SU-DHL-6 (cell line): ENCODE results near the gene OS9.

Experiments used
- H2AFZ ChIP-seq: fragments of 200-600 bp; sonication (generic); 2 replicates; pipeline ENCODE4 v1.6.1; 2014; ENCODE audit warnings: low read depth, mild to moderate bottlenecking, moderate library complexity, mixed read lengths, antibody characterized with exemption, low read length; ENCODE audit not compliant: severe bottlenecking
- H3F3A ChIP-seq: fragments of 200-600 bp; shearing (Covaris generic); 2 replicates; pipeline ENCODE4 v1.6.0; 2016; ENCODE audit warnings: antibody characterized with exemption, mild to moderate bottlenecking; ENCODE audit not compliant: insufficient read depth
- H3K27ac ChIP-seq: fragments of 200-600 bp; sonication (generic); 2 replicates; pipeline ENCODE4 v1.5.1; 2016; ENCODE audit warnings: low read depth, mild to moderate bottlenecking, low read length, moderate library complexity, mixed read lengths
- H3K27me3 ChIP-seq: fragments of 200-600 bp; sonication (generic), shearing (Covaris generic); 2 replicates; pipeline ENCODE4 v1.6.0; 2014; ENCODE audit warnings: mild to moderate bottlenecking, low read length
- H3K36me3 ChIP-seq: fragments of 200-600 bp; sonication (generic); 2 replicates; pipeline ENCODE4 v1.6.1; 2014; ENCODE audit warnings: mild to moderate bottlenecking, low read length, mixed read lengths
- H3K4me2 ChIP-seq: fragments of 300-600, 200-600 bp; shearing (Covaris generic), sonication (generic); 2 replicates; pipeline ENCODE4 v1.6.0; 2014; ENCODE audit warnings: low read length, low read depth, mild to moderate bottlenecking; ENCODE audit not compliant: poor library complexity, severe bottlenecking
- H3K4me3 ChIP-seq: fragments of 200-600 bp; sonication (generic); 2 replicates; pipeline ENCODE4 v1.5.1; 2014; ENCODE audit warnings: antibody characterized with exemption, low read length, mild to moderate bottlenecking, mixed read lengths; ENCODE audit not compliant: insufficient read depth, poor library complexity, severe bottlenecking
- H3K79me2 ChIP-seq: fragments of 200-600 bp; sonication (generic); 2 replicates; pipeline ENCODE4 v1.6.1; 2014; ENCODE audit warnings: mild to moderate bottlenecking, low read length, moderate library complexity; ENCODE audit not compliant: insufficient read depth
- H3K9ac ChIP-seq: fragments of 200-600 bp; sonication (generic); 2 replicates; pipeline ENCODE4 v1.7.0; 2014; ENCODE audit warnings: mild to moderate bottlenecking, low read length
- H3K9me2 ChIP-seq: fragments of 200-600 bp; sonication (generic); replicated peaks from 2 replicates; pipeline ENCODE4 v1.6.1; 2014; ENCODE audit warnings: low read length; ENCODE audit not compliant: insufficient read depth
- H3K9me3 ChIP-seq: fragments of 200-600 bp; sonication (generic); 2 replicates; pipeline ENCODE4 v1.6.1; 2014; ENCODE audit warnings: low read length, mixed read lengths; ENCODE audit not compliant: insufficient read depth
- H4K20me1 ChIP-seq: fragments of 200-600 bp; sonication (generic); 2 replicates; pipeline ENCODE4 v1.6.1; 2014; ENCODE audit warnings: low read depth, mild to moderate bottlenecking, antibody characterized with exemption, low read length, moderate library complexity, mixed read lengths
- EZH2phosphoT487 ChIP-seq: fragments of 200-600 bp; sonication (generic), shearing (Covaris generic); conservative IDR thresholded peaks from 2 replicates; pipeline ENCODE4 v1.6.1; 2018; ENCODE audit warnings: mild to moderate bottlenecking, antibody characterized with exemption, low read length, moderate library complexity, mixed read lengths
- TF ChIP-seq, protein P1 (sequence below): fragments of 200-600 bp; sonication (generic); IDR thresholded peaks from one replicate; pipeline ENCODE4 v1.5.1; 2017; ENCODE audit warnings: antibody characterized with exemption, mild to moderate bottlenecking, low read length, moderate library complexity; ENCODE audit not compliant: insufficient read depth, poor library complexity, severe bottlenecking

OS9 gene

DNA sequence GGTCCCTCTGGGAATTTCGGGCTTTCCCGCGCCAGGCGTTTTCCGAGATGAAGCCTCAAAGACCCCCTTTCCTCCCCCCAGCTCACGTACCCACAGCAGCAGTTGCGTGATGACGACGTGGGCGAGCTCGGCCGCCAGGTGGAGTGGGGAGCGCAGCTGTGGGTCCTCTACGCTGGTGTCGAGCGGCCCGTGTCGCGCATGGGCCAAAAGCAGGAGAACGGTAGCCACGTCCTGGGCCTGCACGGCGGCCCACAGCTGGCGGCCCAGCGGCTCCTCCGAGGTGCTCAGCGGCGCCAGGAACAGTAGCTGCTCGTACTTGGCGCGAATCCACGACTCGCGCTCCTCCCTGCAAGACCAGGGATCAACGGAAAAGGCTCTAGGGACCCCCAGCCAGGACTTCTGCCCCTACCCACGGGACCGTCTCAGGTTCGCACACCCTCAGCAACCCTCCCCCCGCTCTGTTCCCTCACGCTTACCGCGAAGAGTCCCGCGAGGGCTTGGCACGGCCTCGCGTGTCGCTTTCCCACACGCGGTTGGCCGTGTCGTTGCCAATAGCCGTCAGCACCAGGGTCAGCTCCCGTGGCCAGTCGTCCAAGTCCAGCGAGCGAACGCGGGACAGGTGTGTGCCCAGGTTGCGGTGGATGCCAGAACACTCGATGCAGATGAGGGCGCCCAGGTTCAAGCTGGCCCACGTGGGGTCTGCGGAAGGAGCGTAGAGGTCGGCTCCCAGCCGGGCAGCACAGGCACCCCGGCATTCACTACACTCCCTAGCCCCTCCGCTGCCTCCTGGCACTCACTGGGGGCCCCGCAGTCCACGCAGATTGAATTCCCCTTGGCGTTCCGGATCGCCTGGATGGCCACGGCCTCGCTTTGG, 33.2 kb downstream of the OS9 start:
- TF ChIP-seq, protein P1, sequence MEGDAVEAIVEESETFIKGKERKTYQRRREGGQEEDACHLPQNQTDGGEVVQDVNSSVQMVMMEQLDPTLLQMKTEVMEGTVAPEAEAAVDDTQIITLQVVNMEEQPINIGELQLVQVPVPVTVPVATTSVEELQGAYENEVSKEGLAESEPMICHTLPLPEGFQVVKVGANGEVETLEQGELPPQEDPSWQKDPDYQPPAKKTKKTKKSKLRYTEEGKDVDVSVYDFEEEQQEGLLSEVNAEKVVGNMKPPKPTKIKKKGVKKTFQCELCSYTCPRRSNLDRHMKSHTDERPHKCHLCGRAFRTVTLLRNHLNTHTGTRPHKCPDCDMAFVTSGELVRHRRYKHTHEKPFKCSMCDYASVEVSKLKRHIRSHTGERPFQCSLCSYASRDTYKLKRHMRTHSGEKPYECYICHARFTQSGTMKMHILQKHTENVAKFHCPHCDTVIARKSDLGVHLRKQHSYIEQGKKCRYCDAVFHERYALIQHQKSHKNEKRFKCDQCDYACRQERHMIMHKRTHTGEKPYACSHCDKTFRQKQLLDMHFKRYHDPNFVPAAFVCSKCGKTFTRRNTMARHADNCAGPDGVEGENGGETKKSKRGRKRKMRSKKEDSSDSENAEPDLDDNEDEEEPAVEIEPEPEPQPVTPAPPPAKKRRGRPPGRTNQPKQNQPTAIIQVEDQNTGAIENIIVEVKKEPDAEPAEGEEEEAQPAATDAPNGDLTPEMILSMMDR, result no peak
- TF ChIP-seq EZH2phosphoT487, result no peak
- no peak overlapping the region for H3K4me3 ChIP-seq
- H3K4me2 ChIP-seq, result no peak overlapping the region
- H3K79me2 ChIP-seq, result no peaks in the 10 kb centered on the region
- H3K9me3 ChIP-seq, result no peaks in the 10 kb centered on the region
- H3K27ac ChIP-seq, result no peak overlapping the region
- peaks cover 3% of the 10 kb centered on the region; the same call in 1 of the 2 replicates for H3K36me3 ChIP-seq
- H3K27me3 ChIP-seq, result no peaks in the 10 kb centered on the region
- H3F3A ChIP-seq, result no peaks in the 10 kb centered on the region
- H3K9me2 ChIP-seq, result no peaks in the 10 kb centered on the region
- no peaks in the 10 kb centered on the region for H4K20me1 ChIP-seq
- H2AFZ ChIP-seq, result no peak overlapping the region
- no peak overlapping the region for H3K9ac ChIP-seq

DNA sequence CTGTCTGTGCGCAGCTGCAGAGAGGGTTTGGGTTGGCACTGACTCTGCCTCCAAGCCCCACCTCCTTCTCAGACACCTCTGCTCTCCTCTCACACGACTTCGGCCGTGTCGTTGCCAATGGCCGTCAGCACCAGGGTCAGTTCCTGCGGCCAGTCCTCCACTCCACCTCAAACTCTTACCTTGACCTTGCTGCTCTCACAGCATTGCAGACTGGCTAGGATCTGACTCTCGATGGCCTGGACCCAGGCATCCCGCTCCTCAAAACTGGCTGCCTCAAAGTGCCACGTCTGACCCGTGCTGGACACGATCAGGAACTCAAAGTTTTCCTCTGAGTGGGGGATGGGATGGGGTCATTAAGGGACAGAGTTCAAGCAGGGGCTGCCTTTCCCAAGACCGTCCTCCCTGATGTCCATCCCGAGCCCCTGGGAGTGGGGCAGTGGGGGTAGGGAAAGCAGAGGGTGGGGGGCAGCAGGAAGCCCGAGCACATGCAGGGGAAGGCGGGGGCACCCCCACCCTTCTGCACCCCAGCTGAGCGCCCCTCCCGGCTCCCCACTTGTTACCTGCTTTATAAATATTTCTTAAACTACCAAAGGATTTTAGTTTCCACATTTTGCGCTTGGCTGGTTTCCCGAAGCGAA, 33.9 kb downstream of the OS9 start:
- Histone ChIP-seq H3K9me2 (no peaks in the 10 kb centered on the region), H3K9me3 (no peaks in the 10 kb centered on the region), H3F3A (no peaks in the 10 kb centered on the region), H4K20me1 (no peaks in the 10 kb centered on the region), H3K36me3 (peaks cover 3% of the 10 kb centered on the region; the same call in 1 of the 2 replicates), H3K27me3 (no peaks in the 10 kb centered on the region), H3K4me3 (no peak overlapping the region), H3K27ac (no peak overlapping the region), H3K79me2 (no peaks in the 10 kb centered on the region), H3K4me2 (no peak overlapping the region), H3K9ac (no peak overlapping the region), H2AFZ (no peak overlapping the region)
- no peak for TF ChIP-seq EZH2phosphoT487
- TF ChIP-seq, protein P1, result no peak

DNA sequence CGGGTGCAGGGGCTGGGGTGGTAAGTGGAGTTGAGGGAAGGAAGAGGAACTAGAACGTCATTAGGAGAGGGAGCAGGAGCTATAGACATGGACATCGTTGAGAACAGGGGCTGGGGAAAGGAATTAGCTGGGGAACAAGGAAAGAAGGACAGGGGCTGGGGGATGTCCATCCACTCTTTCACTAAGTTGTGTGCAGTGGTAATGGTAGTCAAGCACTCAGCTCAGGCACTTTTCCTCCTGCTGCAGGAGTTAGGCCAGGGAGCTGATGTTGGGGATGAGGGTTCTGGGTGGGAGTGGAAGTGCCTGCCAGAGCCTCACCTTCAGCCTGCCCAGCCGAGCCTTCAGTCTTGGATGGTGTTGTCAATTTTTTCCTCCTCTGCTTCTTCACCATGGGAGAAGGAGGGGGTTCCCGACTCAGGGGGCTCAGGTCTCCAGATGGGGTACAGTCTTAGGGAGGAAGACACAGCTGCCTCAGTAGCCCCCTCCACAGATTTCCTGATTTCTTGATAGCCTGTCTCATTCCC, 35.5 kb downstream of the OS9 start:
- no peak overlapping the region for H3K27ac ChIP-seq
- H3K9me3 ChIP-seq, result no peaks in the 10 kb centered on the region
- H3K9me2 ChIP-seq, result no peaks in the 10 kb centered on the region
- no peak overlapping the region for H2AFZ ChIP-seq
- H3K36me3 ChIP-seq, result peaks cover 3% of the 10 kb centered on the region; the same call in 1 of the 2 replicates
- no peaks in the 10 kb centered on the region for H3F3A ChIP-seq
- H3K4me3 ChIP-seq, result no peak overlapping the region
- H3K4me2 ChIP-seq, result no peak overlapping the region
- no peaks in the 10 kb centered on the region for H3K79me2 ChIP-seq
- H3K27me3 ChIP-seq, result no peaks in the 10 kb centered on the region
- no peak overlapping the region for H3K9ac ChIP-seq
- no peaks in the 10 kb centered on the region for H4K20me1 ChIP-seq
- no peak for TF ChIP-seq EZH2phosphoT487
- TF ChIP-seq, protein P1, result no peak
